Nephron (organoid): ENCODE measurements around the gene MDN1.

ENCODE experiments used
- H3K27ac Mint-ChIP-seq, 3 experiments: 2 replicates each; pipeline ENCODE4 v1.8.0; 2020; ENCODE audit warnings: mixed read lengths in 3 of 3, mild to moderate bottlenecking in 2 of 3, moderate library complexity in 1 of 3
- H3K27me3 Mint-ChIP-seq: 2 replicates; pipeline ENCODE4 v1.8.0; 2021; ENCODE audit warnings: low read depth, mild to moderate bottlenecking, moderate library complexity, mixed read lengths
- H3K36me3 Mint-ChIP-seq: 2 replicates; pipeline ENCODE4 v1.8.0; 2020; ENCODE audit warnings: low read depth, mixed read lengths
- H3K4me1 Mint-ChIP-seq: 2 replicates; pipeline ENCODE4 v1.8.0; 2020; ENCODE audit warnings: mixed read lengths
- H3K4me3 Mint-ChIP-seq, 3 experiments: 2 replicates each; pipeline ENCODE4 v1.8.0; 2020; ENCODE audit warnings: mild to moderate bottlenecking in 3 of 3, mixed read lengths in 3 of 3, moderate library complexity in 2 of 3
- H3K9me3 Mint-ChIP-seq: 2 replicates; pipeline ENCODE4 v1.8.0; 2020; ENCODE audit warnings: mixed read lengths
- CTCF ChIP-seq, 3 experiments: fragments of 200-600 bp; sonication (generic); IDR thresholded peaks; one replicate each; pipeline ENCODE4 v1.5.0; 2021; ENCODE audit warnings: antibody characterized with exemption in 3 of 3; ENCODE audit not compliant: unreplicated experiment in 3 of 3

MDN1 gene

DNA sequence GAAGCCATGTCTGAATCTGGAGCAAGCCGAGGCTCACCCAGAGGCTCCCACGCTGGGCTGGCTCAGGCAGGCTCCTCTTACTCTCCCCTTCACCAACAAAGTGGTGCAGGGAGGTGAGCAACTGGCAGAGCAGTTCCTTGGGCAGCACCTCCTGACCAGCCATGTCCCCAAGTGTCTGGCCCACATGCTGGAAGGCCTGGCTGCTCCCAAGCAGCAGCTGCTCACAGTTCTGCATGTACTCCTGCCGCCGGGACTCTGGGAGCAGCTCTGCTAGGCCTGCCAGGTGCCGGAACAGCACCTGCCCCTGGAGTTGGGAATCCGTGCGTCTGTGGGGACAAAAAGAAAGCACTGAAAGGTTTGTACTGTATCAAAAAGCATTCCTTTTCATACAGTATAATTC lies 123.9 kb downstream of the MDN1 start:
- Mint-ChIP-seq H3K27ac (no peak overlapping the region), H3K4me1 (no peaks in the 10 kb centered on the region), H3K4me3 (no peak overlapping the region), H3K27me3 (no peaks in the 10 kb centered on the region), H3K36me3 (peaks cover 50% of the 10 kb centered on the region), H3K9me3 (no peaks in the 10 kb centered on the region)
- no peak for TF ChIP-seq CTCF (IDR thresholded peaks at IDR 0.05; ENCODE audit: unreplicated experiment in 3 of 3)

- no peak for TF ChIP-seq CTCF (IDR thresholded peaks at IDR 0.05; ENCODE audit: unreplicated experiment in 3 of 3)
- Mint-ChIP-seq H3K36me3 (peaks cover 56% of the 10 kb centered on the region), H3K9me3 (no peaks in the 10 kb centered on the region), H3K4me1 (no peaks in the 10 kb centered on the region), H3K4me3 (no peak overlapping the region), H3K27ac (no peak overlapping the region), H3K27me3 (no peaks in the 10 kb centered on the region)
Observed at GRCh38 chr6:89694428-89694827, 125.2 kb downstream of the MDN1 start.

DNA sequence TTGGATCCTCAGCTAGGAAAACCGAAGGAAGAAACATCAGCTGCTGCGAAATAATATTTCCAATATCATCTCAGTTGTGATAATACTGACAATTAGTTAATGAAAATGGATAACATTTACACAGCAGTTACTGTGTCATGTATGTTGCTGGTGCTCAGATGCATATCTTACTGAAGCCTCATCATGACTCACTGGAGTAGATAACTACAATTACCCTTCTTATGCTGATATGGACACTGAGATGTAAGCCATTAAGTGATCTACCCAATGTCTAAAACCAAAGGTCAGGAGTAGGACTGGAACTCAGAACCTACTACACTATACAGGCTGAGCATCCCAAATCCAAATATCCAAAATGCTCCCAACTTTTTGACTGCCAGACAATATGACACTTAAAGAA lies 126.4 kb downstream of the MDN1 start:
- H3K27ac Mint-ChIP-seq, result no peak overlapping the region
- H3K4me3 Mint-ChIP-seq, result no peak overlapping the region
- H3K9me3 Mint-ChIP-seq, result no peaks in the 10 kb centered on the region
- no peaks in the 10 kb centered on the region for H3K27me3 Mint-ChIP-seq
- no peak for TF ChIP-seq CTCF (IDR thresholded peaks at IDR 0.05; ENCODE audit: unreplicated experiment in 3 of 3)
- H3K4me1 Mint-ChIP-seq, result no peaks in the 10 kb centered on the region
- H3K36me3 Mint-ChIP-seq, result peaks cover 57% of the 10 kb centered on the region

- Mint-ChIP-seq H3K4me3 (no peak overlapping the region), H3K27ac (no peak overlapping the region), H3K4me1 (no peaks in the 10 kb centered on the region), H3K27me3 (no peaks in the 10 kb centered on the region), H3K9me3 (no peaks in the 10 kb centered on the region), H3K36me3 (peaks cover 56% of the 10 kb centered on the region)
- no peak for TF ChIP-seq CTCF (IDR thresholded peaks at IDR 0.05; ENCODE audit: unreplicated experiment in 3 of 3)
Observed at GRCh38 chr6:89692256-89692655, 127.3 kb downstream of the MDN1 start.

GRCh38 chr6:89690944-89691324 lies 128.7 kb downstream of the MDN1 start:
- Mint-ChIP-seq H3K9me3 (no peaks in the 10 kb centered on the region), H3K27ac (no peak overlapping the region), H3K4me3 (no peak overlapping the region), H3K27me3 (no peaks in the 10 kb centered on the region), H3K4me1 (no peaks in the 10 kb centered on the region), H3K36me3 (peaks cover 58% of the 10 kb centered on the region)
- TF ChIP-seq CTCF (IDR thresholded peaks at IDR 0.05; ENCODE audit: unreplicated experiment in 3 of 3), result no peak

- Mint-ChIP-seq H3K9me3 (no peaks in the 10 kb centered on the region), H3K27me3 (no peaks in the 10 kb centered on the region), H3K27ac (no peak overlapping the region), H3K36me3 (peaks cover 64% of the 10 kb centered on the region), H3K4me1 (no peaks in the 10 kb centered on the region), H3K4me3 (no peak overlapping the region)
- no peak for TF ChIP-seq CTCF (IDR thresholded peaks at IDR 0.05; ENCODE audit: unreplicated experiment in 3 of 3)
Observed at GRCh38 chr6:89689732-89690131, 129.9 kb downstream of the MDN1 start.
